Motor neuron (in vitro differentiated cells): Measurements from ENCODE around the gene SERPINF2. TPM values are rescaled to one million over a fixed set of nuclear protein-coding genes. Genes with fewer than 3 reads are reported as not detected.
A peak's percentile ranks its signal among the peaks of the same experiment; 100 is the strongest.
"Not testable (repeated sequence)": the region's sequence is repeated elsewhere in the genome, so short reads cannot be mapped to it uniquely, and the experiment has no call there.

Source experiments
- ATAC-seq, 8 experiments: fragments of 200-7000 bp; cut with Tn5 transposase; replicated peaks in 6 of 8; 2 replicates each; pipeline ENCODE4 v1.8.0; 2021; ENCODE audit warnings: mild to moderate bottlenecking in 8 of 8, moderate library complexity in 8 of 8
- H3K27ac ChIP-seq, 2 donors: fragments of 250-450 bp; sonication (Bioruptor Pico); 2 replicates each; pipeline ENCODE4 v1.9.0; 2021; ENCODE audit warnings: antibody characterized with exemption in 2 of 2, mild to moderate bottlenecking in 2 of 2, moderate library complexity in 1 of 2
- H3K4me1 ChIP-seq, 2 donors: fragments of 250-450 bp; sonication (Bioruptor Pico); replicated peaks in 1 of 2; 2 replicates each; pipeline ENCODE4 v1.6.1; 2021; ENCODE audit warnings: antibody characterized with exemption in 2 of 2, mild to moderate bottlenecking in 2 of 2, moderate library complexity in 1 of 2
- H3K4me3 ChIP-seq, 5 donors: fragments of 250-450 bp; sonication (Bioruptor Pico); 2 replicates each; pipeline ENCODE4 v1.9.0; 2021; ENCODE audit warnings: antibody characterized with exemption in 5 of 5, mild to moderate bottlenecking in 5 of 5, moderate library complexity in 4 of 5
- WGBS, 10 experiments: fragments of 450-650 bp; shearing (Covaris generic); methylation state at CpG; one replicate each; pipeline ENCODE4 v1.0.0; 2022; 5-methylcytosine and 5-hydroxymethylcytosine counted together
- in situ Hi-C, 9 experiments: fragments of 400-800 bp; cut with MboI; loops; one replicate each; pipeline ENCODE4 v1.15.0; 2021; ENCODE audit warnings: low sequenced_read_pairs in 9 of 9, low pct_unique_long_range_greater_than_20kb in 2 of 9; ENCODE audit not compliant: unreplicated experiment in 9 of 9
- total RNA-seq, 8 experiments: library from RNA; unstranded; fragments of 300-600 nt; gene quantifications; 2 replicates each; pipeline versions ENCODE4 v1.2.3 to v1.2.4, GENCODE V29; 2022

The SERPINF2 gene
- total RNA-seq, 8 experiments from 2014 or later = 0.11 to 0.63 (median 0.30) TPM

DNA sequence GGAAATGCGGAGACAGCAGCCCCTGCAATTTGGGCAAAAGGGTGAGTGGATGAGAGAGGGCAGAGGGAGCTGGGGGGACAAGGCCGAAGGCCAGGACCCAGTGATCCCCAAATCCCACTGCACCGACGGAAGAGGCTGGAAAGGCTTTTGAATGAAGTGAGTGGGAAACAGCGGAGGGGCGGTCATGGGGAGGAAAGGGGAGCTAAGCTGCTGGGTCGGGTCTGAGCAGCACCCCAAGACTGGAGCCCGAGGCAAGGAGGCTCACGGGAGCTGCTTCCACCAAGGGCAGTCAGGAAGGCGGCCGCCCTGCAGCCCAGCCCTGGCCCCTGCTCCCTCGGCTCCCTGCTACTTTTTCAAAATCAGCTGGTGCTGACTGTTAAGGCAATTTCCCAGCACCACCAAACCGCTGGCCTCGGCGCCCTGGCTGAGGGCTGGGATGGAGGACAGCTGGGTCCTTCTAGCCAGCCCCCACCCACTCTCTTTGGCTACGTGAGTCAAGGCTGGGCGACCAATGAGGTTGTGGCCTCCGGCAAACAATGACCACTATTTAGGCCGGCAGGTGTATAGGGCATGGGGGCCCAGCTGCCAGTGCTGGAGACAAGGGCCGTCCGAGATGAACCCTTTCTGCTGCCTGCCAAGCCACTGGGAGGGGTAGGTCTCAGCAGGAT lies 19.7 kb downstream of the SERPINF2 start:
- peak overlapping the region in 1 of 2 donors; percentile 24 for H3K27ac ChIP-seq
- in situ Hi-C loops = no loop called here

DNA sequence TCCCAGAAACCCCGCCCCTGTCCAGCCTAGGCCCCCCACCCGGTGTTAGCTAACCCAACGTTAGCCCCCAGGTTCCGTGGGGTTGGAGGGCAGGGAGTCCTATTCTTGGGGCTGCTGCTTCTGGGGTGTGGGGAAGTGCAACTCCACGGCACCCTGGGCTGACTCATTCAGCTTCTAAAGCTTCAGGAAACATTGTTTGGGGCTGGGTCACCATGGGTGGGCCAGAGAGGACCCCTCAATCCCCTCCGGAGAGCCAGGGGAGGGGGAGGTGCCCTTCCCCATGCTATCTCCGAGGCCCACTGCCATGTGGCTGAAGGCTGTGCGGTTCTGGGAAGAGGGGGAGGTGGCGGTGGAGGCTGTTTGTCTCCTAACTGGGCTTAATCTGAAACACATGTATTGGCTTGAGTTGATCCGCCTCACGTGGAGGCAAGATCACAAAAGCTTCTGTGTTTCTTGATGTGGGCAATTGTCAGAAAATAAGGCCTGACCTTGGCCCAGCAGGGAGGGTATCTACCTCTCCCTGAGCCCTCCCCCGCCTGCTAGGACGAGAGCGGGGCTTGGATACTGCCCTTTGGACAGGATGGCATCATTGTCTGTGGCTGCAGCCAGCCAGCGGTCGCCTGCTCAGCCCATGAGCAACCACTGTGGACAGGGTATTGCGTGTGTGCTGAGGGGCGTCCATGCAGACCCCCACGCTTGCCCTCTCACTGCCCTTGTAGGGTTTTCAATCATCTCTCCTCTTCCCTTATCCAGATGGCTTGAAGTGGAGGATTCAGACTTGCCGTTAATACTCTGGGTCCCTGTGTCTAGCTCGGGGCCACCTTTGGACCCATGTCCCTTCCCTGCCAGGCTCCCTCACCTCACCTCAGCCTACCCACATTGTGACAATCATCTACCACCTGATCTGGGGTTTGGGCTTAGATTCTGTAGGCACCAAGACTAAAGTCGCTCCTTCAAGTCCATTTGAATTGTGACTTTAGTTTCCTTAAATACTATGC lies 20.5 kb downstream of the SERPINF2 start:
- peak; percentile 53 to 71 (median 65) for ATAC-seq
- WGBS, 10 experiments = 0 to 100% (median 33%) methylated on average over 1 to 6 of the region's 22 CpGs; no CpG with 5 or more reads in 4 of the 10 experiments
- Histone ChIP-seq H3K4me3 (peak overlapping the region in 2 of 5 donors; percentile 6 to 16), H3K27ac (peak overlapping the region in 1 of 2 donors; percentile 24), H3K4me1 (peaks cover 23 to 29% of the 10 kb centered on the region in 2 donors)
- in situ Hi-C loops = no loop called here

More for the DNA sequence above, 19.7 kb downstream of the SERPINF2 start:
- Histone ChIP-seq H3K4me1 (peaks cover 23 to 29% of the 10 kb centered on the region in 2 donors), H3K4me3 (peak overlapping the region in 2 of 5 donors; percentile 16 to 21)
- 15 to 60% (median 35%) methylated on average over 1 to 6 of the region's 21 CpGs; no CpG with 5 or more reads in 6 of the 10 experiments for WGBS, 10 experiments
- peak; percentile 52 to 70 (median 60) for ATAC-seq

DNA sequence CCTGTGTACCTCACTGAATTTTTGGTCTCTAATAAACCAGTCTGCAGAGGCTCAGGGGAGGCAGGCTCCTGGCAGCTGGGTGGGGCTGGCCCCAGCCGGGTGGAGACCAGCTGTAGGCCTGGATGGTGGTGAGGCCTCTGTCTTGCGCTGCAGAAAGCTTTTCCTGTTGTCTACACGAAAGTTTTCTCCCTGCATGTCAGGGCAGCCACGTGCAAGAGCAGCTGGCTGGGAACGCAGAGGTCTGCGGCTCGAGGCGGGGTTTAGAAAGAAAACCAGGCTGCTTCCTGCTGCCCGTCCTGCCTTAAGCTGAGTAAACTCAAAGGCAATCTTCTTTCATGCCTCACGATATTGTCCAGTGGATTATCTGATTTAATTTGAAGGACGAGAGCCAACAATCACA lies 21.6 kb downstream of the SERPINF2 start:
- H3K27ac ChIP-seq = no peak overlapping the region
- in situ Hi-C loops = no loop called here
- H3K4me1 ChIP-seq = peaks cover 23 to 30% of the 10 kb centered on the region in 2 donors
- 0 to 100% (median 13%) methylated on average over 1 to 10 of the region's 11 CpGs; no CpG with 5 or more reads in 2 of the 10 experiments for WGBS, 10 experiments
- H3K4me3 ChIP-seq = no peak overlapping the region
- ATAC-seq = peak; percentile 3 to 64 (median 40)

DNA sequence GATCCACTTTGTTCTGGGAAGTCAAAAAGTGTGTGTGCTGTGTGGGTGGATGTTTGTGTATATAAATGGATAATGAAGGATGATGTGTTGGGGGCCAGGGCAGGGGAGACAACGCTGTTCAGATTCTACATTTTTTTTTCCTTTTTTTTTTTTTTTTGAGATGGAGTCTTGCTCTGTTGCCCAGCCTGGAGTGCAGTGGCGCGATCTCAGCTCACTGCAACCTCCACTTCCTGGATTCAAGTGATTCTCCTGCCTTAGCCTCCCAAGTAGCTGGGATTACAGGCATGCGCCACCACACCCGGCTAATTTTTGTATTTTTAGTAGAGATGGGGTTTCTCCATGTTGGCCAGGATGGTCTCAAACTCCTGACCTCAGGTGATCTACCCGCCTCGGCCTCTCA lies 22.0 kb downstream of the SERPINF2 start:
- H3K27ac ChIP-seq, ATAC-seq, H3K4me3 ChIP-seq, in situ Hi-C loops: not testable (repeated sequence)
- H3K4me1 ChIP-seq = peaks cover 26 to 34% of the 10 kb centered on the region in 2 donors
- WGBS, 10 experiments = 71 to 100% (median 100%) methylated on average over 1 to 6 of the region's 7 CpGs; no CpG with 5 or more reads in 3 of the 10 experiments

DNA sequence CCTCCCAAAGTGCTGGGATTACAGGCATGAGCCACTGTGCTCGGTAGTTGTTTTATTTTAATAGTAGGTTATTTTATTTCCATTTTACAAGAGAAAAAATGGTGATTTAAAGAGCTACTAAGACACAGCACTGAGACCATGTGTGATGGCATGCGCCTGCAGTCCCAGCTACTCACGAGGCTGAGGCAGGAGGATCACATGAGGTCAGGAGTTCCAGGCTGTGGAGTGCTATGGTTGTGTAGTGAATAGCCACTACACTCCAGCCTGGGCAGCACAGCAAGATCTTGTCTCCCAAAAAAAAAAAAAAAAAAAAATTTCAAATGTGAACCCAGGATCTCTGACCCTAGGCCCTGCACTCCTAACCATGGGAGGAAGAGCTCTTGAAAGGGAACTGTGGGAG lies 22.9 kb downstream of the SERPINF2 start:
- Histone ChIP-seq H3K4me3 (no peak overlapping the region), H3K27ac (no peak overlapping the region), H3K4me1 (peaks cover 30 to 41% of the 10 kb centered on the region in 2 donors)
- no peak for ATAC-seq
- WGBS, 10 experiments = 74 to 100% (median 83%) methylated on average over 1 to 3 of the region's 3 CpGs; no CpG with 5 or more reads in 3 of the 10 experiments
- in situ Hi-C loops = no loop called here

DNA sequence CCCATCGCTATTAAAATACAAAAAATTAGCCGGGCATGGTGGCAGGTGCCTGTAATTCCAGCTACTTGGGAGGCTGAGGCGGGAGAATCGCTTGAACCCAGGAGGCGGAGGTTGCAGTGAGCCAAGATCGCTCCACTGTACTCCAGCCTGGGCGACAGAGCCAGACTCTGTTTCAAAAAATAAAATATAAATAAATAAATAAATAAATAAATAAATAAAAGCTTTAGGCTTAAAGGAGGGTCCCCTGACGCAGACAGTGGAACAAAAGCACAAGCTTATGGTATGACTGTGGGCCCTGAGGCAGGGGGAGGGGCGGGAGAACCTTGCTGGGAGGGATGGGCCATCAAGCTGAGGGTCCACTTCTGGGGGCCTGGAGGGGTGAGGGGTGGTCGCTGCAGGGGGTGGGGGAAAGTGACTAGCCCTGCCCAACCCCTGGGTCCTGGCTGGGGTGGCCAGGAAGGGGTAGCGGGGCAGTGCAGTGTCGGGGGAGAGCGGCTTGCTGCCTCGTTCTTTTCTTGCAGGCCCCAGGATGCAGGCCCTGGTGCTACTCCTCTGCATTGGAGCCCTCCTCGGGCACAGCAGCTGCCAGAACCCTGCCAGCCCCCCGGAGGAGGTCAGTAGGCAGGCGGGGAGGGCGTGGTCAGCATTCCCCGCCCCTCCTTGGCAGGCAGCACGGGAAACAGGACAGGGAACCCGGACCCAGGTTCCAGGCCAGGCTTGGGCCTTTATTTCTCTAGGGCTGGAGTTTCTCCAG lies 23.9 kb downstream of the SERPINF2 start:
- no peak overlapping the region for H3K27ac ChIP-seq
- ATAC-seq = no peak
- peaks cover 30 to 41% of the 10 kb centered on the region in 2 donors for H3K4me1 ChIP-seq
- no peak overlapping the region for H3K4me3 ChIP-seq
- WGBS, 10 experiments = 50 to 100% (median 84%) methylated on average over 1 to 9 of the region's 21 CpGs; no CpG with 5 or more reads in 1 of the 10 experiments
- in situ Hi-C loops = no loop called here

DNA sequence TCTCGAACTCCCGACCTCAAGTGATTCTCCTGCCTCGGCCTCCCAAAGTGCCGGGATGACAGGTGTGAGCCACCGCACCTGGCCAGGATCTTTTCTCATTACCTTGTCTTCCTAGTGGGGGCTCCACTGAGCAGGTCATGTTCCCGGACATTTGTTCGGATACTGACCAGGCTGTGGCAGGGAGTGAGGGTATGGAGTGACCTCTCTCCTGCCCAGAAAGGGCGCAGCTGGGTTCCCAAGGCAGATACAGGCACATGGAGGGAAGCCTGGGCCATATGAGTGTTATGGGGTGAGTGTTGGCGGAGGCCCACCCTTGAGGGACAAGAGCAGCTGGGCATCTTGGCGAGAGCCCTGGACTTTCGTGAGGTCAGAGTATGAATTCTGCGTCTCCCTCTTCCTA lies 24.7 kb downstream of the SERPINF2 start:
- 76 to 100% (median 94%) methylated on average over 3 to 8 of the region's 12 CpGs; no CpG with 5 or more reads in 3 of the 10 experiments for WGBS, 10 experiments
- H3K4me3 ChIP-seq = no peak overlapping the region
- no peak overlapping the region for H3K27ac ChIP-seq
- ATAC-seq = no peak
- peaks cover 22 to 33% of the 10 kb centered on the region in 2 donors for H3K4me1 ChIP-seq
- in situ Hi-C loops = no loop called here

DNA sequence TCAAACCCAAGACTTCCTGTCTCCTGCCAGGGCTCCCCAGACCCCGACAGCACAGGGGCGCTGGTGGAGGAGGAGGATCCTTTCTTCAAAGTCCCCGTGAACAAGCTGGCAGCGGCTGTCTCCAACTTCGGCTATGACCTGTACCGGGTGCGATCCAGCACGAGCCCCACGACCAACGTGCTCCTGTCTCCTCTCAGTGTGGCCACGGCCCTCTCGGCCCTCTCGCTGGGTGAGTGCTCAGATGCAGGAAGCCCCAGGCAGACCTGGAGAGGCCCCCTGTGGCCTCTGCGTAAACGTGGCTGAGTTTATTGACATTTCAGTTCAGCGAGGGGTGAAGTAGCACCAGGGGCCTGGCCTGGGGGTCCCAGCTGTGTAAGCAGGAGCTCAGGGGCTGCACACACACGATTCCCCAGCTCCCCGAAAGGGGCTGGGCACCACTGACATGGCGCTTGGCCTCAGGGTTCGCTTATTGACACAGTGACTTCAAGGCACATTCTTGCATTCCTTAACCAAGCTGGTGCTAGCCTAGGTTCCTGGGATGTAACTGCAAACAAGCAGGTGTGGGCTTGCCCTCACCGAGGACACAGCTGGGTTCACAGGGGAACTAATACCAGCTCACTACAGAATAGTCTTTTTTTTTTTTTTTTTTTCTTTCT lies 27.3 kb downstream of the SERPINF2 start:
- no peak overlapping the region for H3K4me3 ChIP-seq
- H3K4me1 ChIP-seq = peaks cover 7 to 12% of the 10 kb centered on the region in 2 donors
- H3K27ac ChIP-seq = peak overlapping the region in 1 of 2 donors; percentile 39
- in situ Hi-C loops = no loop called here
- peak in 6 of 8 experiments; percentile 53 to 92 (median 73) for ATAC-seq
- 18 to 87% (median 34%) methylated on average over 3 to 11 of the region's 21 CpGs; no CpG with 5 or more reads in 5 of the 10 experiments for WGBS, 10 experiments

DNA sequence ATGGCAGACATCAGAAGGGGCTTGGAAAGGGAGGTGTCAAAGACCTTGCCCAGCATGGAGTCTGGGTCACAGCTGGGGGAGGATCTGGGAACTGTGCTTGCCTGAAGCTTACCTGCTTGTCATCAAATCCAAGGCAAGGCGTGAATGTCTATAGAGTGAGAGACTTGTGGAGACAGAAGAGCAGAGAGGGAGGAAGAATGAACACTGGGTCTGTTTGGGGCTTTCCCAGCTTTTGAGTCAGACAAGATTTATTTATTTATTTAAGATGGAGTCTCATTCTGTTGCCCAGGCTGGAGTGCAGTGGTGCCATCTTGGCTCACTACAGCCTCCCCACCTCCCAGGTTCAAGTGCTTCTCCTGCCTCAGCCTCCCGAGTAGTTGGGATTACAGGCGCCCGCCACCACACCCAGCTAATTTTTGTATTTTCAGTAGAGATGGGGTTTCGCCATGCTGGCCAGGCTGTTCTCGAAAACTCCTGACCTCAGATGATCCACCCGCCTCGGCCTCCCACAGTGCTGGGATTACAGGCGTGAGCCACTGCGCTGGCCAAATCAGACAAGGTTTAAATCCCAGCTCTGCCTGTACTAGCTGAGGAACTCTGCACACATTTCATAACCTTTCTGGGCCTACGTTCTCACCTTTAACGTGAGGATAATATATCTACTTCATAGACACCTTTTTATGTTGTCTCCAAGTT lies 30.5 kb downstream of the SERPINF2 start:
- H3K4me3 ChIP-seq, H3K27ac ChIP-seq, in situ Hi-C loops, ATAC-seq: not testable (repeated sequence)
- peaks cover 7 to 12% of the 10 kb centered on the region in 2 donors for H3K4me1 ChIP-seq
- WGBS, 10 experiments = 85 to 100% (median 93%) methylated on average over 1 to 12 of the region's 12 CpGs; no CpG with 5 or more reads in 4 of the 10 experiments

DNA sequence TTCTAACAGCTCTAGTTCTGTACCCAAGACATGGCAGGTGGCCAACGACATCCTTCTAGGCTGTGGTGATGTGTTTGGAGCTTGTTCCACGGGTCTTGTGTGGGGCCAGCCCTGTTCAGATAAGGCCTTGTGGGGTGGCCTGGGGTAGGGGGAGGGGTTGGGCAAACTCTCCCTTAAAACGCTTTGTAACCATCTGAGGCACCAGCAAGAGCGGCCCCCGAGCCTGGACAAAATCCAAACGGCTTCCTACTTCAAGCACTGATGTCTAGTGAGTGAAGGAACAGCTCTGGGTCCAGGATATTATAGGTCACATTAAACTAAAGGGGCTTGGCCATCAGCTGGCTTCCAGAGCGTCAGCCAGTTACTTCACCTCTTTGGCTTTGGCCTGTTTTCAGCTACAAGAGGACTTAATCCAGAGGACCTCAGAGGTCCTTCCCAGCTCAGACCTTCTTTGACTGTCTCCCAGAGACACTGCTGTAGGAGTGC lies 31.1 kb downstream of the SERPINF2 start:
- in situ Hi-C loops = no loop called here
- Histone ChIP-seq H3K4me1 (peaks cover 7 to 12% of the 10 kb centered on the region in 2 donors), H3K27ac (no peak overlapping the region), H3K4me3 (no peak overlapping the region)
- WGBS, 10 experiments = 40 to 100% (median 68%) methylated on average over 1 to 3 of the region's 7 CpGs; no CpG with 5 or more reads in 6 of the 10 experiments
- ATAC-seq = no peak

DNA sequence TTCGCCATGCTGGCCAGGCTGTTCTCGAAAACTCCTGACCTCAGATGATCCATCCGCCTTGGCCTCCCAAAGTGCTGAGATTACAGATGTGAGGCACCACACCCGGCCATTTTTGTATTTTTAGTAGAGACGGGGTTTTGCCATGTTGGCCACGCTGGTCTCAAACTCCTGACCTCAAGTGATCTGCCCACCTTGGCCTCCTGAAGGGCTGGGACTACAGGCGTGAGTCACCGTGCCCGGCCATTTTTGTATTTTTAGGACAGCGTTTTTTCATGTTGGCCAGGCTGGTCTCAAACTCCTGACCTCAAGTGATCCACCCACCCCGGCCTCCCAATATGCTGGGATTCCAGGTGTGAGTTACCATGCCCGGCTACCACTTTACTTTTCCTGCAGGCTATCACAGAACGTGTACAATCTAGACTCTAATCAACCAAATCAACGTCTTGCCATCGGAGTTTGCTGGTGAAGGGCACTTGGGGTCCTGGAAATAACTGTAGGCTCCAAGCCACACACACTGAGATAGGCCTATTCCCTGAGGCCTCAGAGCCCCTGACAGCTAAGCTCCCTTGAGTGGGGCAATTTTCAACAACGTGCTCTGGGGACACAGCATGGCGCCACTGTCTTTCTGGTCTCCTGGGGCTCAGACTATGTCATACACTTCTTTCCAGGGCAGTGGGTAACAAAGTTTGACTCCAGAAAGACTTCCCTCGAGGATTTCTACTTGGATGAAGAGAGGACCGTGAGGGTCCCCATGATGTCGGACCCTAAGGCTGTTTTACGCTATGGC lies 31.9 kb downstream of the SERPINF2 start:
- no peak overlapping the region for H3K27ac ChIP-seq
- 60 to 100% (median 88%) methylated on average over 1 to 8 of the region's 21 CpGs; no CpG with 5 or more reads in 2 of the 10 experiments for WGBS, 10 experiments
- no peak for ATAC-seq
- in situ Hi-C loops = no loop called here
- no peak overlapping the region for H3K4me3 ChIP-seq
- H3K4me1 ChIP-seq = peaks cover 4 to 8% of the 10 kb centered on the region in 2 donors
